Ovary (tissue), 3 donors: ENCODE results near the gene PTGS1.

Experiments
- POLR2A ChIP-seq: fragments of 450-650 bp; IDR thresholded peaks from one replicate; pipeline ENCODE4 v1.6.1; 2017; ENCODE audit warnings: antibody characterized with exemption, mild to moderate bottlenecking, moderate library complexity
- TF ChIP-seq, protein P1 (sequence below), 3 donors: fragments of 450-650 bp in 2 of 3; fragments of 200-600 bp in 1 of 3; IDR thresholded peaks; one replicate each; pipeline versions ENCODE4 v1.5.1 to v1.8.0; 2016 to 2022; ENCODE audit warnings: antibody characterized with exemption in 3 of 3, mild to moderate bottlenecking in 1 of 3
- donor health status: DM: no; HTN: no; CAD: no.

DNA sequence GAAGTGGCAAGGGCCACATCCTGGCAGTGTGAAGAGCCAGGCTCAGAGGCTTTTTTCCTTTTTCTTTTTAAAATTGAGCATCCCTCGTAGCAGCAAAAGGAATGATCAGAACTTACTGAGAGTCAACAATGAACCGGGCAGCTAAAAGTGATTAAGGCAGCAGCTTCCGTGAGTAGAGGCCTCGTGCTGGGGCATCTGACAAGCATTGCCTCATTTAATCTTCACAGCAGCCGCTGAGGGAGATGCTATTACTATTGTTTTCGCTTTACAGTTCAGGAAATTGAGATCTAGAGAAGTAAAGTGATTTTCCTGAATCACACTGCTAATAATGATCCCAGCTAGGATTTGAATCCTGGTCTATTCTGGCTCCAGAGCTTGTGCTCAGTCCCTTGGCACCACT lies 30.7 kb upstream of the PTGS1 start:
- TF ChIP-seq, protein P1, sequence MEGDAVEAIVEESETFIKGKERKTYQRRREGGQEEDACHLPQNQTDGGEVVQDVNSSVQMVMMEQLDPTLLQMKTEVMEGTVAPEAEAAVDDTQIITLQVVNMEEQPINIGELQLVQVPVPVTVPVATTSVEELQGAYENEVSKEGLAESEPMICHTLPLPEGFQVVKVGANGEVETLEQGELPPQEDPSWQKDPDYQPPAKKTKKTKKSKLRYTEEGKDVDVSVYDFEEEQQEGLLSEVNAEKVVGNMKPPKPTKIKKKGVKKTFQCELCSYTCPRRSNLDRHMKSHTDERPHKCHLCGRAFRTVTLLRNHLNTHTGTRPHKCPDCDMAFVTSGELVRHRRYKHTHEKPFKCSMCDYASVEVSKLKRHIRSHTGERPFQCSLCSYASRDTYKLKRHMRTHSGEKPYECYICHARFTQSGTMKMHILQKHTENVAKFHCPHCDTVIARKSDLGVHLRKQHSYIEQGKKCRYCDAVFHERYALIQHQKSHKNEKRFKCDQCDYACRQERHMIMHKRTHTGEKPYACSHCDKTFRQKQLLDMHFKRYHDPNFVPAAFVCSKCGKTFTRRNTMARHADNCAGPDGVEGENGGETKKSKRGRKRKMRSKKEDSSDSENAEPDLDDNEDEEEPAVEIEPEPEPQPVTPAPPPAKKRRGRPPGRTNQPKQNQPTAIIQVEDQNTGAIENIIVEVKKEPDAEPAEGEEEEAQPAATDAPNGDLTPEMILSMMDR (IDR thresholded peaks at IDR 0.05), result no peak
- no peak for TF ChIP-seq POLR2A
